RWPE1 (cell line): ENCODE results near the gene GALNT12.

Source experiments
- CTCF ChIA-PET: fragments of 350-600 bp; sonication (Branson Sonifier 250); formaldehyde crosslinking; extraction: SDS; loops from one replicate; lab custom pipeline; 2021; lab: Yijun Ruan, JAX
- POLR2A ChIA-PET: fragments of 400-600 bp; formaldehyde crosslinking; extraction: SDS; loops from one replicate; lab custom pipeline; 2020; ENCODE audit warnings: antibody characterized with exemption; ENCODE audit not compliant: low non-redundant PET; lab: Yijun Ruan, JAX
- DNase-seq: peaks from one replicate; pipeline ENCODE4 v3.0.0; 2012; ENCODE audit warnings: low spot score
- H3K27ac ChIP-seq: fragments of 450-650 bp; 2 replicates; pipeline ENCODE4 v1.5.1; 2017
- CTCF ChIP-seq: fragments of 450-650 bp; conservative IDR thresholded peaks from 2 replicates; pipeline ENCODE4 v1.5.1; 2017; ENCODE audit warnings: low read depth, mild to moderate bottlenecking

The GALNT12 gene

DNA sequence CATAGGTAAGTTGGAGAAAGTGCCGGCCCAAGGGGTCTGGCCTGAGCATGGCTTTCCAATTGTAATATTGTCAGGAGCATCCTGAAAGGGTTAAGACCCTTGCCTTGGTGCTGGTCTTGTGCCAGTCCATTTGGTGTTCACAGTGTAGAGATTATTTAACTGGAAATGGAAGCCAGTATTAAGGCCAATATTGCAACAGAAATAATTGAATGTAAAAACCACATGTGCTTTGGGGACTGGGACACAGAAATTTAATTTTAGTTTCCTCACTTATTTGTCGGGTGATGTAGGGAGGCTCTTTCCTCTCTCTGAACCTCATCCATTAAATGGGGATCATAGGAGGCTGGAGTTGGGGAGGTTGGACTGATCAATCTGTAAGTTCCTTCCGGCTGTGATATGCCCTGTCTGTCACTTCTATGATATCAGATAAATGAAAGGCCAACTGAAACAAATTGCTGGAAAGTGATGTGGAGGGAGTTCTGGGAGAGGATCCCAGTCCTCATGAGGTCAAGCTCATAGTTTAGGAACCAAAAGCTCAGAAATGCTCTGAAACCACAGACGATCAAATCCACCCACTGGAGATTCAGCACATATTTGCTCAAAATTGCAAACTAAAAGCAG is 81.4 kb downstream of the GALNT12 start:
- no peak overlapping the region for H3K27ac ChIP-seq
- POLR2A ChIA-PET, result no interaction called here
- no peak for DNase-seq

DNA sequence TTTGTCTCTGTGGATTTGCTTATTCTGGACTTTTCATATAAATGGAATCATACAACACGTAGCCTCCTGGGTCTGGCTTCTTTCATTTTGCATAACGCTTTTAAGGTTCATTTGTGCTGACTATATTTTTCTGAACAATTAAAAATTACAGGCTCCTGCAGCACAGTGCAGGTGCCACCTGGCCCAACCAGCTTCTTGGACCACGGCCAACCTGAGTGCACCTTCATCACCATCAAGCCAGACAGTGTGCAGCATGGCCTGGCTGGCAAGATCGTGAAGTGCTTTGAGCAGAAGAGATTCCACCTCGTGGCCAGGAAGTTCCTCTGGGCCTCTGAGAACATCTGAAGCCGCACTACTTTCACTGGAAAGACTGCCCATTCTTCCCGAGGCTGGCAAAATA is 82.8 kb downstream of the GALNT12 start:
- no peak for DNase-seq
- no peak for TF ChIP-seq CTCF
- POLR2A ChIA-PET, result no interaction called here
- CTCF ChIA-PET, result no interaction called here
- H3K27ac ChIP-seq, result no peak overlapping the region

More for the DNA sequence above, 81.4 kb downstream of the GALNT12 start:
- no peak for TF ChIP-seq CTCF
- CTCF ChIA-PET, result no interaction called here

GRCh38 chr9:98892288-98892687 is 84.8 kb downstream of the GALNT12 start:
- no peak overlapping the region for H3K27ac ChIP-seq
- TF ChIP-seq CTCF, result no peak
- CTCF ChIA-PET, result interaction anchor here (0.5 to 0.6 kb wide), 2 partner anchors 27 to 538 kb away, joined by 3 read pairs; no protein-coding TSS in a partner anchor
- no peak for DNase-seq
- POLR2A ChIA-PET, result no interaction called here

DNA sequence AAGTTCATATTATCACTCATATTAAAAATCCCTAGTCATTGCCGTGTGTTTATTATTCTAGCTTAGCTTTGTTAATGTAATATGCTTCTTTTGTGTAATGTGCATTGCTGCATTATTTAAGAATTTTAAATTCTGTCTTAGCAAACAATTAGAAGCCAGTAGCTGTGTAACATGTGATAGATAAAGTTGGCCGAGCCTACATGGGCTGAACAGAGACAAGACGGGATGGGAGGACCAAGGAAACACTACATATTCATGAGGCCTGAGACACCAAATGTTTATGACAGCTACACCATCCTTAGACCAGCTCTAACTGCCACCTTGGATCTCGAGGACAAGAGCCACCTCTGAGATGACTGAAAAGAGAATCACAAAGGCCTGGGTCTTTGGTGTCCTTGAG is 85.2 kb downstream of the GALNT12 start:
- no peak overlapping the region for H3K27ac ChIP-seq
- TF ChIP-seq CTCF, result no peak
- ChIA-PET CTCF (no interaction called here), POLR2A (no interaction called here)
- DNase-seq, result no peak

GRCh38 chr9:98894171-98894570 is 86.7 kb downstream of the GALNT12 start:
- no peak for DNase-seq
- no peak for TF ChIP-seq CTCF
- CTCF ChIA-PET, result interaction anchor here (0.7 kb wide), 1 partner anchor 317 kb away, joined by 3 read pairs; no protein-coding TSS in a partner anchor
- POLR2A ChIA-PET, result no interaction called here
- no peak overlapping the region for H3K27ac ChIP-seq

- CTCF ChIA-PET, result no interaction called here
- no peak for DNase-seq
- no peak for TF ChIP-seq CTCF
- POLR2A ChIA-PET, result no interaction called here
- H3K27ac ChIP-seq, result no peak overlapping the region
These were observed 87.3 kb downstream of the GALNT12 start for GRCh38 chr9:98894761-98895160.
